ENCODE results near the gene IQCM. TPM values are rescaled to one million over a fixed set of nuclear protein-coding genes. Genes with fewer than 3 reads are reported as not detected.
"Not testable (repeated sequence)": the region's sequence is repeated elsewhere in the genome, so short reads cannot be mapped to it uniquely, and the experiment has no call there.

IQCM gene
- polyA plus RNA-seq, 2 of the 4 experiments (the other 2 are of a cell fraction) = 0.05 TPM; not detected in 1

GRCh38 chr4:149344436-149344835 is 471.2 kb downstream of the IQCM start:
- WGBS (ENCODE audit: missing lambda C conversion rate) = 14% methylated on average over 3 of the region's 3 CpGs
- ATAC-seq = no peak
- Histone ChIP-seq H3K4me1 (no peaks in the 10 kb centered on the region), H3K27ac (no peak overlapping the region), H3K9me3 (no peaks in the 10 kb centered on the region), H3K4me3 (no peak overlapping the region), H3K4me2 (no peak overlapping the region)
- POLR2A ChIA-PET = no interaction called here
- no peak for DNase-seq (ENCODE audit: low read depth in 1 of 2, low spot score in 1 of 2)
- no peak for FAIRE-seq
- TF ChIP-seq PBX3 (IDR thresholded peaks at IDR 0.05) (no peak), ZNF302 (CRISPR knock-in tag; IDR thresholded peaks at IDR 0.05) (no peak), CEBPB (IDR thresholded peaks at IDR 0.05) (no peak), HOXA7 (CRISPR knock-in tag; IDR thresholded peaks at IDR 0.05) (no peak), HDAC2 (IDR thresholded peaks at IDR 0.05) (no peak), MAX (IDR thresholded peaks at IDR 0.05) (no peak), NR3C1 (IDR thresholded peaks at IDR 0.05) (no peak), REST (IDR thresholded peaks at IDR 0.05) (no peak), JUN (IDR thresholded peaks at IDR 0.05) (no peak), HOXB13 (CRISPR knock-in tag; IDR thresholded peaks at IDR 0.05; ENCODE audit: low read depth) (no peak), CBX8 (IDR thresholded peaks at IDR 0.05) (no peak), RNF2 (IDR thresholded peaks at IDR 0.05; ENCODE audit: borderline replicate concordance, low read depth) (no peak), RCOR1 (IDR thresholded peaks at IDR 0.05; ENCODE audit: low read depth, low read length) (no peak), KDM5A (IDR thresholded peaks at IDR 0.05) (no peak), ZSCAN20 (CRISPR knock-in tag; IDR thresholded peaks at IDR 0.05) (no peak), EHF (CRISPR knock-in tag; IDR thresholded peaks at IDR 0.05) (no peak), CBX2 (IDR thresholded peaks at IDR 0.05; ENCODE audit: borderline replicate concordance, low read depth) (no peak)
- CTCF ChIA-PET = no interaction called here

GRCh38 chr4:149343614-149344013 is 472.0 kb downstream of the IQCM start:
- ATAC-seq (no peak), DNase-seq (ENCODE audit: low read depth in 1 of 2, low spot score in 1 of 2) (no peak), FAIRE-seq (no peak)
- no peak overlapping the region for H3K27ac ChIP-seq
- CTCF ChIA-PET = no interaction called here
- no peak for TF ChIP-seq FOXS1 (CRISPR knock-in tag; IDR thresholded peaks at IDR 0.05)
- no peak for TF ChIP-seq HOXA7 (CRISPR knock-in tag; IDR thresholded peaks at IDR 0.05)
- TF ChIP-seq FOSL2 (IDR thresholded peaks at IDR 0.05) = no peak
- no peak for TF ChIP-seq FOSL2 (CRISPR knock-in tag; IDR thresholded peaks at IDR 0.05)
- no peak for TF ChIP-seq CTCF (IDR thresholded peaks at IDR 0.05)
- no peak for TF ChIP-seq MAZ (IDR thresholded peaks at IDR 0.05; ENCODE audit: borderline replicate concordance, low read depth, low read length)
- no peak for TF ChIP-seq NFE2L2 (conservative IDR thresholded peaks at IDR 0.05; ENCODE audit: low read length)
- no peak for TF ChIP-seq KDM5A (IDR thresholded peaks at IDR 0.05)
- no peak for TF ChIP-seq RARB (CRISPR knock-in tag; IDR thresholded peaks at IDR 0.05)
- no peak for TF ChIP-seq SMC3 (IDR thresholded peaks at IDR 0.05)
- TF ChIP-seq EHMT2 (IDR thresholded peaks at IDR 0.05; ENCODE audit: low read depth) = no peak
- no peak for TF ChIP-seq TP53 (CRISPR knock-in tag; IDR thresholded peaks at IDR 0.05)
- TF ChIP-seq HOXB13 (CRISPR knock-in tag; IDR thresholded peaks at IDR 0.05; ENCODE audit: low read depth) = no peak
- TF ChIP-seq PHF8 (IDR thresholded peaks at IDR 0.05; ENCODE audit: borderline replicate concordance, low read depth) = no peak
- no peak for TF ChIP-seq BHLHE40 (IDR thresholded peaks at IDR 0.05; ENCODE audit: low read depth, low read length)
- TF ChIP-seq SREBF2 (IDR thresholded peaks at IDR 0.05) = no peak
- no peak overlapping the region for H3K4me3 ChIP-seq
- POLR2A ChIA-PET = no interaction called here
- no peak overlapping the region for H3K4me2 ChIP-seq
- no peaks in the 10 kb centered on the region for H3K4me1 ChIP-seq
- no peaks in the 10 kb centered on the region for H3K9me3 ChIP-seq

GRCh38 chr4:149341117-149341516 is 474.5 kb downstream of the IQCM start:
- H3K4me1 ChIP-seq; H3K9me3 ChIP-seq; H3K4me2 ChIP-seq; DNase-seq (ENCODE audit: low read depth in 1 of 2, low spot score in 1 of 2); FAIRE-seq; POLR2A ChIA-PET; H3K4me3 ChIP-seq; H3K27ac ChIP-seq; ATAC-seq; CTCF ChIA-PET: not testable (repeated sequence)
- WGBS (ENCODE audit: missing lambda C conversion rate) = 0% methylated on average over 1 of the region's 5 CpGs

All from A549 (cell line).